GM18907 (cell line): ENCODE data around the gene ZDHHC12.
A peak's percentile ranks its signal among the peaks of the same experiment; 100 is the strongest.

ENCODE experiments used
- ATAC-seq: cut with Tn5 transposase; IDR thresholded peaks from one replicate; pipeline ENCODE4 v1.9.1; 2021; ENCODE audit warnings: mild to moderate bottlenecking, moderate library complexity; ENCODE audit not compliant: unreplicated experiment

ZDHHC12 gene

GRCh38 chr9:128731093-128731492 is 7.2 kb upstream of the ZDHHC12 start:
- no peak for ATAC-seq

GRCh38 chr9:128729766-128730517 is 6.0 kb upstream of the ZDHHC12 start:
- no peak for ATAC-seq

- no peak for ATAC-seq
Observed at GRCh38 chr9:128729302-128729701, 5.4 kb upstream of the ZDHHC12 start.

- ATAC-seq, result no peak
Observed at GRCh38 chr9:128728298-128728697, 4.4 kb upstream of the ZDHHC12 start.

GRCh38 chr9:128727640-128728248 is 3.8 kb upstream of the ZDHHC12 start:
- no peak for ATAC-seq

GRCh38 chr9:128724744-128725211 is 851 bp upstream of the ZDHHC12 start:
- peak; percentile 12 for ATAC-seq

GRCh38 chr9:128723352-128723865 is 518 bp downstream of the ZDHHC12 start:
- ATAC-seq, result no peak

- no peak for ATAC-seq
Observed at GRCh38 chr9:128722380-128723351, 1.3 kb downstream of the ZDHHC12 start.

GRCh38 chr9:128721487-128722010 is 2.4 kb downstream of the ZDHHC12 start:
- ATAC-seq, result no peak

- no peak for ATAC-seq
Observed at GRCh38 chr9:128720841-128721486, 3.0 kb downstream of the ZDHHC12 start.

- ATAC-seq, result no peak
Observed at GRCh38 chr9:128719919-128720605, 3.9 kb downstream of the ZDHHC12 start.

- ATAC-seq, result no peak
Observed at GRCh38 chr9:128718475-128718874, 5.5 kb downstream of the ZDHHC12 start.

- ATAC-seq, result no peak
Observed at GRCh38 chr9:128718047-128718446, 5.9 kb downstream of the ZDHHC12 start.

- ATAC-seq, result no peak
Observed at GRCh38 chr9:128716581-128717254, 7.2 kb downstream of the ZDHHC12 start.

GRCh38 chr9:128715436-128715750 is 8.5 kb downstream of the ZDHHC12 start:
- no peak for ATAC-seq

- ATAC-seq, result no peak
Observed at GRCh38 chr9:128714586-128715435, 9.1 kb downstream of the ZDHHC12 start.

GRCh38 chr9:128713941-128714573 is 9.9 kb downstream of the ZDHHC12 start:
- no peak for ATAC-seq

- no peak for ATAC-seq
Observed at GRCh38 chr9:128713411-128713780, 10.5 kb downstream of the ZDHHC12 start.
